ENCODE results near the gene EIF4E3.

Gene EIF4E3

GRCh38 chr3:71733319-71733718 is 8.1 kb upstream of the EIF4E3 start:
- H3K9me3 Mint-ChIP-seq, result peaks cover 12% of the 10 kb centered on the region
- peaks cover 13% of the 10 kb centered on the region for H3K4me1 Mint-ChIP-seq
- ATAC-seq (no peak), DNase-seq (no peak)
- H3K27me3 Mint-ChIP-seq, result peaks cover 6% of the 10 kb centered on the region
- no peaks in the 10 kb centered on the region for H3K36me3 Mint-ChIP-seq (ENCODE audit: low read depth)
- no peak overlapping the region for H3K27ac Mint-ChIP-seq
- no peak overlapping the region for H3K4me3 Mint-ChIP-seq

- peaks cover 4% of the 10 kb centered on the region for H3K27me3 Mint-ChIP-seq
- ATAC-seq, result no peak
These were observed 7.4 kb upstream of the EIF4E3 start for GRCh38 chr3:71732637-71733036.

GRCh38 chr3:71728632-71729342 is 3.6 kb upstream of the EIF4E3 start:
- no peak overlapping the region for H3K4me3 Mint-ChIP-seq
- no peaks in the 10 kb centered on the region for H3K27me3 Mint-ChIP-seq
- no peaks in the 10 kb centered on the region for H3K9me3 Mint-ChIP-seq
- no peaks in the 10 kb centered on the region for H3K36me3 Mint-ChIP-seq (ENCODE audit: low read depth)
- peaks cover 34% of the 10 kb centered on the region for H3K4me1 Mint-ChIP-seq
- H3K27ac Mint-ChIP-seq, result no peak overlapping the region
- no peak for DNase-seq
- ATAC-seq, result no peak

More at GRCh38 chr3:71732637-71733036, 7.4 kb upstream of the EIF4E3 start:
- H3K9me3 Mint-ChIP-seq, result peaks cover 8% of the 10 kb centered on the region
- H3K4me3 Mint-ChIP-seq, result no peak overlapping the region
- peaks cover 15% of the 10 kb centered on the region for H3K4me1 Mint-ChIP-seq
- no peak overlapping the region for H3K27ac Mint-ChIP-seq
- DNase-seq, result no peak
- H3K36me3 Mint-ChIP-seq (ENCODE audit: low read depth), result no peaks in the 10 kb centered on the region

GRCh38 chr3:71726146-71726545 is 944 bp upstream of the EIF4E3 start:
- DNase-seq, result peak; percentile 31
- Mint-ChIP-seq H3K27ac (peak overlapping the region; percentile 92), H3K4me3 (peak overlapping the region; percentile 91), H3K36me3 (ENCODE audit: low read depth) (no peaks in the 10 kb centered on the region), H3K9me3 (no peaks in the 10 kb centered on the region), H3K4me1 (peaks cover 60% of the 10 kb centered on the region), H3K27me3 (no peaks in the 10 kb centered on the region)
- ATAC-seq, result peak; percentile 26

GRCh38 chr3:71724584-71725270 is 475 bp downstream of the EIF4E3 start:
- Mint-ChIP-seq H3K4me1 (peaks cover 62% of the 10 kb centered on the region), H3K4me3 (peak overlapping the region; percentile 79), H3K36me3 (ENCODE audit: low read depth) (no peaks in the 10 kb centered on the region), H3K27ac (peak overlapping the region; percentile 87), H3K27me3 (no peaks in the 10 kb centered on the region), H3K9me3 (no peaks in the 10 kb centered on the region)
- ATAC-seq (peak; percentile 30), DNase-seq (peak; percentile 53)

GRCh38 chr3:71724171-71724453 is 1.1 kb downstream of the EIF4E3 start:
- Mint-ChIP-seq H3K9me3 (no peaks in the 10 kb centered on the region), H3K4me3 (peak overlapping the region; percentile 79), H3K27ac (peak overlapping the region; percentile 87), H3K4me1 (peaks cover 62% of the 10 kb centered on the region), H3K27me3 (no peaks in the 10 kb centered on the region), H3K36me3 (ENCODE audit: low read depth) (no peaks in the 10 kb centered on the region)
- no peak for ATAC-seq
- no peak for DNase-seq

- Mint-ChIP-seq H3K4me1 (peaks cover 67% of the 10 kb centered on the region), H3K9me3 (no peaks in the 10 kb centered on the region), H3K4me3 (peak overlapping the region; percentile 79), H3K27me3 (no peaks in the 10 kb centered on the region), H3K36me3 (ENCODE audit: low read depth) (no peaks in the 10 kb centered on the region), H3K27ac (peak overlapping the region; percentile 87)
- ATAC-seq, result peak; percentile 44
- peak; percentile 47 for DNase-seq
These were observed 1.6 kb downstream of the EIF4E3 start for GRCh38 chr3:71723452-71724170.

GRCh38 chr3:71722693-71723092 is 2.5 kb downstream of the EIF4E3 start:
- no peak for DNase-seq
- peak overlapping the region; percentile 87 for H3K27ac Mint-ChIP-seq
- H3K9me3 Mint-ChIP-seq, result no peaks in the 10 kb centered on the region
- no peak for ATAC-seq
- H3K27me3 Mint-ChIP-seq, result no peaks in the 10 kb centered on the region
- H3K4me3 Mint-ChIP-seq, result peak overlapping the region; percentile 57
- H3K36me3 Mint-ChIP-seq (ENCODE audit: low read depth), result no peaks in the 10 kb centered on the region
- H3K4me1 Mint-ChIP-seq, result peaks cover 72% of the 10 kb centered on the region

- Mint-ChIP-seq H3K27ac (peak overlapping the region; percentile 87), H3K4me3 (peak overlapping the region; percentile 57), H3K9me3 (no peaks in the 10 kb centered on the region), H3K27me3 (no peaks in the 10 kb centered on the region), H3K36me3 (ENCODE audit: low read depth) (no peaks in the 10 kb centered on the region), H3K4me1 (peaks cover 77% of the 10 kb centered on the region)
- ATAC-seq, result peak; percentile 37
- peak; percentile 19 for DNase-seq
These were observed 3.5 kb downstream of the EIF4E3 start for GRCh38 chr3:71721651-71722157.

- peak overlapping the region; percentile 87 for H3K27ac Mint-ChIP-seq
- no peak for ATAC-seq
- DNase-seq, result no peak
- H3K4me1 Mint-ChIP-seq, result peaks cover 75% of the 10 kb centered on the region
- no peaks in the 10 kb centered on the region for H3K27me3 Mint-ChIP-seq
- no peaks in the 10 kb centered on the region for H3K9me3 Mint-ChIP-seq
- H3K36me3 Mint-ChIP-seq (ENCODE audit: low read depth), result no peaks in the 10 kb centered on the region
- H3K4me3 Mint-ChIP-seq, result peak overlapping the region; percentile 57
These were observed 4.2 kb downstream of the EIF4E3 start for GRCh38 chr3:71721002-71721401.

- peak overlapping the region; percentile 59 for H3K27ac Mint-ChIP-seq
- no peak for DNase-seq
- peak; percentile 22 for ATAC-seq
- peaks cover 77% of the 10 kb centered on the region for H3K4me1 Mint-ChIP-seq
- no peaks in the 10 kb centered on the region for H3K9me3 Mint-ChIP-seq
- H3K36me3 Mint-ChIP-seq (ENCODE audit: low read depth), result no peaks in the 10 kb centered on the region
- H3K4me3 Mint-ChIP-seq, result no peak overlapping the region
- H3K27me3 Mint-ChIP-seq, result no peaks in the 10 kb centered on the region
These were observed 7.1 kb downstream of the EIF4E3 start for GRCh38 chr3:71718072-71718471.

- no peaks in the 10 kb centered on the region for H3K27me3 Mint-ChIP-seq
- peaks cover 68% of the 10 kb centered on the region for H3K4me1 Mint-ChIP-seq
- no peak for ATAC-seq
- no peaks in the 10 kb centered on the region for H3K9me3 Mint-ChIP-seq
- H3K36me3 Mint-ChIP-seq (ENCODE audit: low read depth), result no peaks in the 10 kb centered on the region
- DNase-seq, result no peak
- no peak overlapping the region for H3K27ac Mint-ChIP-seq
- H3K4me3 Mint-ChIP-seq, result no peak overlapping the region
These were observed 10.6 kb downstream of the EIF4E3 start for GRCh38 chr3:71714595-71714994.

- H3K27ac Mint-ChIP-seq, result no peak overlapping the region
- H3K9me3 Mint-ChIP-seq, result no peaks in the 10 kb centered on the region
- peaks cover 54% of the 10 kb centered on the region for H3K4me1 Mint-ChIP-seq
- no peaks in the 10 kb centered on the region for H3K27me3 Mint-ChIP-seq
- no peaks in the 10 kb centered on the region for H3K36me3 Mint-ChIP-seq (ENCODE audit: low read depth)
- H3K4me3 Mint-ChIP-seq, result no peak overlapping the region
- DNase-seq, result no peak
- ATAC-seq, result no peak
These were observed 12.2 kb downstream of the EIF4E3 start for GRCh38 chr3:71713041-71713440.

GRCh38 chr3:71710906-71711494 is 14.2 kb downstream of the EIF4E3 start:
- no peaks in the 10 kb centered on the region for H3K9me3 Mint-ChIP-seq
- H3K4me3 Mint-ChIP-seq, result no peak overlapping the region
- no peaks in the 10 kb centered on the region for H3K27me3 Mint-ChIP-seq
- H3K36me3 Mint-ChIP-seq (ENCODE audit: low read depth), result no peaks in the 10 kb centered on the region
- peaks cover 41% of the 10 kb centered on the region for H3K4me1 Mint-ChIP-seq
- ATAC-seq (peak; percentile 70), DNase-seq (no peak)
- H3K27ac Mint-ChIP-seq, result no peak overlapping the region

Measured in activated naive CD8-positive, alpha-beta T cell treated with anti-CD3 and anti-CD28 coated beads, Interleukin-2, amount 50 U/mL, for 24 hours (primary cell).